ENCODE results near the gene HSPB2.
"Not testable (repeated sequence)": the region's sequence is repeated elsewhere in the genome, so short reads cannot be mapped to it uniquely, and the experiment has no call there.

HSPB2 gene

GRCh38 chr11:111925953-111926352 is 13.4 kb downstream of the HSPB2 start:
- H3K27ac ChIP-seq (ENCODE audit: low read length) = no peak overlapping the region
- H3K4me3 ChIP-seq (ENCODE audit: low read length) = no peak overlapping the region
- peaks cover 8% of the 10 kb centered on the region; the same call in 1 of the 2 replicates for H3K4me1 ChIP-seq (ENCODE audit: control insufficient read depth, insufficient read depth, low read length)
- no peaks in the 10 kb centered on the region for H3K36me3 ChIP-seq (ENCODE audit: control insufficient read depth, insufficient read depth, low read length)
- no peaks in the 10 kb centered on the region for H3K27me3 ChIP-seq (ENCODE audit: control insufficient read depth, insufficient read depth, low read length)
- DNase-seq (ENCODE audit: low read depth, low spot score) = no peak
- H3K9me3 ChIP-seq (ENCODE audit: control insufficient read depth, insufficient read depth, low read length) = no peaks in the 10 kb centered on the region
- no CpG with 5 or more reads among the region's 16 CpGs for WGBS (ENCODE audit: insufficient coverage, insufficient read length)

GRCh38 chr11:111926505-111927391 is 14.2 kb downstream of the HSPB2 start:
- no peaks in the 10 kb centered on the region for H3K27me3 ChIP-seq (ENCODE audit: control insufficient read depth, insufficient read depth, low read length)
- peaks cover 10% of the 10 kb centered on the region; the same call in 1 of the 2 replicates for H3K4me1 ChIP-seq (ENCODE audit: control insufficient read depth, insufficient read depth, low read length)
- H3K36me3 ChIP-seq (ENCODE audit: control insufficient read depth, insufficient read depth, low read length) = no peaks in the 10 kb centered on the region
- no peaks in the 10 kb centered on the region for H3K9me3 ChIP-seq (ENCODE audit: control insufficient read depth, insufficient read depth, low read length)
- no peak overlapping the region for H3K27ac ChIP-seq (ENCODE audit: low read length)
- H3K4me3 ChIP-seq (ENCODE audit: low read length) = peak overlapping the region; percentile 41; the same call in 1 of the 2 replicates
- WGBS (ENCODE audit: insufficient coverage, insufficient read length) = no CpG with 5 or more reads among the region's 47 CpGs
- peak; percentile 83 for DNase-seq (ENCODE audit: low read depth, low spot score)

- no peaks in the 10 kb centered on the region for H3K9me3 ChIP-seq (ENCODE audit: control insufficient read depth, insufficient read depth, low read length)
- no peaks in the 10 kb centered on the region for H3K36me3 ChIP-seq (ENCODE audit: control insufficient read depth, insufficient read depth, low read length)
- WGBS (ENCODE audit: insufficient coverage, insufficient read length) = no CpG with 5 or more reads among the region's 4 CpGs
- peaks cover 10% of the 10 kb centered on the region; the same call in 1 of the 2 replicates for H3K4me1 ChIP-seq (ENCODE audit: control insufficient read depth, insufficient read depth, low read length)
- H3K27me3 ChIP-seq (ENCODE audit: control insufficient read depth, insufficient read depth, low read length) = no peaks in the 10 kb centered on the region
- no peak for DNase-seq (ENCODE audit: low read depth, low spot score)
- H3K4me3 ChIP-seq (ENCODE audit: low read length) = no peak overlapping the region
- no peak overlapping the region for H3K27ac ChIP-seq (ENCODE audit: low read length)
Observed at GRCh38 chr11:111930472-111930871, 17.9 kb downstream of the HSPB2 start.

- WGBS (ENCODE audit: insufficient coverage, insufficient read length) = no CpG with 5 or more reads among the region's 2 CpGs
- H3K27ac ChIP-seq (ENCODE audit: low read length) = no peak overlapping the region
- no peak for DNase-seq (ENCODE audit: low read depth, low spot score)
- H3K36me3 ChIP-seq (ENCODE audit: control insufficient read depth, insufficient read depth, low read length) = no peaks in the 10 kb centered on the region
- H3K4me1 ChIP-seq (ENCODE audit: control insufficient read depth, insufficient read depth, low read length) = peaks cover 2% of the 10 kb centered on the region; the same call in 1 of the 2 replicates
- H3K27me3 ChIP-seq (ENCODE audit: control insufficient read depth, insufficient read depth, low read length) = no peaks in the 10 kb centered on the region
- H3K4me3 ChIP-seq (ENCODE audit: low read length) = no peak overlapping the region
- no peaks in the 10 kb centered on the region for H3K9me3 ChIP-seq (ENCODE audit: control insufficient read depth, insufficient read depth, low read length)
Observed at GRCh38 chr11:111932611-111932950, 20.0 kb downstream of the HSPB2 start.

GRCh38 chr11:111933176-111933575 is 20.6 kb downstream of the HSPB2 start:
- H3K4me3 ChIP-seq (ENCODE audit: low read length); H3K9me3 ChIP-seq (ENCODE audit: control insufficient read depth, insufficient read depth, low read length); H3K27me3 ChIP-seq (ENCODE audit: control insufficient read depth, insufficient read depth, low read length); H3K4me1 ChIP-seq (ENCODE audit: control insufficient read depth, insufficient read depth, low read length); H3K36me3 ChIP-seq (ENCODE audit: control insufficient read depth, insufficient read depth, low read length); H3K27ac ChIP-seq (ENCODE audit: low read length); DNase-seq (ENCODE audit: low read depth, low spot score): not testable (repeated sequence)
- WGBS (ENCODE audit: insufficient coverage, insufficient read length) = no CpG with 5 or more reads among the region's 14 CpGs

GRCh38 chr11:111933872-111934271 is 21.3 kb downstream of the HSPB2 start:
- no peak overlapping the region for H3K27ac ChIP-seq (ENCODE audit: low read length)
- H3K9me3 ChIP-seq (ENCODE audit: control insufficient read depth, insufficient read depth, low read length) = no peaks in the 10 kb centered on the region
- peaks cover 9% of the 10 kb centered on the region for H3K4me1 ChIP-seq (ENCODE audit: control insufficient read depth, insufficient read depth, low read length)
- H3K36me3 ChIP-seq (ENCODE audit: control insufficient read depth, insufficient read depth, low read length) = no peaks in the 10 kb centered on the region
- H3K4me3 ChIP-seq (ENCODE audit: low read length) = no peak overlapping the region
- no peak for DNase-seq (ENCODE audit: low read depth, low spot score)
- no peaks in the 10 kb centered on the region for H3K27me3 ChIP-seq (ENCODE audit: control insufficient read depth, insufficient read depth, low read length)
- no CpG with 5 or more reads among the region's 1 CpG for WGBS (ENCODE audit: insufficient coverage, insufficient read length)

- no peaks in the 10 kb centered on the region for H3K9me3 ChIP-seq (ENCODE audit: control insufficient read depth, insufficient read depth, low read length)
- no peaks in the 10 kb centered on the region for H3K36me3 ChIP-seq (ENCODE audit: control insufficient read depth, insufficient read depth, low read length)
- H3K27ac ChIP-seq (ENCODE audit: low read length) = no peak overlapping the region
- no peak overlapping the region for H3K4me3 ChIP-seq (ENCODE audit: low read length)
- DNase-seq (ENCODE audit: low read depth, low spot score) = no peak
- no CpG with 5 or more reads among the region's 1 CpG for WGBS (ENCODE audit: insufficient coverage, insufficient read length)
- peaks cover 9% of the 10 kb centered on the region for H3K4me1 ChIP-seq (ENCODE audit: control insufficient read depth, insufficient read depth, low read length)
- no peaks in the 10 kb centered on the region for H3K27me3 ChIP-seq (ENCODE audit: control insufficient read depth, insufficient read depth, low read length)
Observed at GRCh38 chr11:111934306-111934705, 21.8 kb downstream of the HSPB2 start.

- Histone ChIP-seq H3K9me3 (ENCODE audit: control insufficient read depth, insufficient read depth, low read length) (no peaks in the 10 kb centered on the region), H3K27ac (ENCODE audit: low read length) (no peak overlapping the region), H3K4me3 (ENCODE audit: low read length) (no peak overlapping the region), H3K4me1 (ENCODE audit: control insufficient read depth, insufficient read depth, low read length) (peaks cover 9% of the 10 kb centered on the region), H3K27me3 (ENCODE audit: control insufficient read depth, insufficient read depth, low read length) (no peaks in the 10 kb centered on the region), H3K36me3 (ENCODE audit: control insufficient read depth, insufficient read depth, low read length) (no peaks in the 10 kb centered on the region)
- no CpG with 5 or more reads among the region's 4 CpGs for WGBS (ENCODE audit: insufficient coverage, insufficient read length)
- no peak for DNase-seq (ENCODE audit: low read depth, low spot score)
Observed at GRCh38 chr11:111935317-111936039, 22.9 kb downstream of the HSPB2 start.

- WGBS (ENCODE audit: insufficient coverage, insufficient read length) = no CpG with 5 or more reads among the region's 3 CpGs
- no peak overlapping the region for H3K27ac ChIP-seq (ENCODE audit: low read length)
- no peaks in the 10 kb centered on the region for H3K27me3 ChIP-seq (ENCODE audit: control insufficient read depth, insufficient read depth, low read length)
- no peak for DNase-seq (ENCODE audit: low read depth, low spot score)
- no peaks in the 10 kb centered on the region for H3K9me3 ChIP-seq (ENCODE audit: control insufficient read depth, insufficient read depth, low read length)
- H3K4me3 ChIP-seq (ENCODE audit: low read length) = no peak overlapping the region
- H3K4me1 ChIP-seq (ENCODE audit: control insufficient read depth, insufficient read depth, low read length) = peaks cover 9% of the 10 kb centered on the region
- no peaks in the 10 kb centered on the region for H3K36me3 ChIP-seq (ENCODE audit: control insufficient read depth, insufficient read depth, low read length)
Observed at GRCh38 chr11:111936040-111936540, 23.6 kb downstream of the HSPB2 start.

GRCh38 chr11:111937461-111937769 is 24.9 kb downstream of the HSPB2 start:
- Histone ChIP-seq H3K4me3 (ENCODE audit: low read length) (peak overlapping the region; percentile 70; the same call in 1 of the 2 replicates), H3K9me3 (ENCODE audit: control insufficient read depth, insufficient read depth, low read length) (no peaks in the 10 kb centered on the region), H3K4me1 (ENCODE audit: control insufficient read depth, insufficient read depth, low read length) (peaks cover 8% of the 10 kb centered on the region), H3K27me3 (ENCODE audit: control insufficient read depth, insufficient read depth, low read length) (no peaks in the 10 kb centered on the region), H3K36me3 (ENCODE audit: control insufficient read depth, insufficient read depth, low read length) (no peaks in the 10 kb centered on the region), H3K27ac (ENCODE audit: low read length) (no peak overlapping the region)
- WGBS (ENCODE audit: insufficient coverage, insufficient read length) = no CpG with 5 or more reads among the region's 9 CpGs
- no peak for DNase-seq (ENCODE audit: low read depth, low spot score)

Measured in iPS DF 6.9 (cell line).